Stimulated activated CD4-positive, alpha-beta T cell treated with anti-CD3 and anti-CD28 coated beads, Interleukin-12 subunit alpha, Interleukin-12 subunit beta, amount 100 ng/mL, for 24 hours (primary cell): Measurements from ENCODE around the gene MBNL2.

Experiments used
- DNase-seq, 2 experiments: peaks; one replicate each; pipeline ENCODE4 v3.0.0-alpha.2; 2020; ENCODE audit warnings: low read depth in 2 of 2

MBNL2 gene

GRCh38 chr13:97300871-97301270, 78.7 kb downstream of the MBNL2 start:
- no peak for DNase-seq

GRCh38 chr13:97301382-97302095, 79.4 kb downstream of the MBNL2 start:
- DNase-seq, result no peak

- DNase-seq, result no peak
Observed at GRCh38 chr13:97302611-97303010, 80.5 kb downstream of the MBNL2 start.

GRCh38 chr13:97306106-97306505, 84.0 kb downstream of the MBNL2 start:
- no peak for DNase-seq

- DNase-seq, result no peak
Observed at GRCh38 chr13:97306645-97307044, 84.5 kb downstream of the MBNL2 start.

GRCh38 chr13:97307118-97307881, 85.2 kb downstream of the MBNL2 start:
- no peak for DNase-seq

- DNase-seq, result no peak
Observed at GRCh38 chr13:97307882-97308624, 85.9 kb downstream of the MBNL2 start.

- DNase-seq, result no peak
Observed at GRCh38 chr13:97308735-97309429, 86.7 kb downstream of the MBNL2 start.

- DNase-seq, result no peak
Observed at GRCh38 chr13:97310809-97311436, 88.8 kb downstream of the MBNL2 start.

- no peak for DNase-seq
Observed at GRCh38 chr13:97311956-97312355, 89.8 kb downstream of the MBNL2 start.

- no peak for DNase-seq
Observed at GRCh38 chr13:97313551-97314260, 91.6 kb downstream of the MBNL2 start.

- no peak for DNase-seq
Observed at GRCh38 chr13:97316390-97316789, 94.3 kb downstream of the MBNL2 start.

GRCh38 chr13:97317933-97318332, 95.8 kb downstream of the MBNL2 start:
- DNase-seq, result no peak

GRCh38 chr13:97318532-97318931, 96.4 kb downstream of the MBNL2 start:
- DNase-seq, result no peak

GRCh38 chr13:97319113-97319720, 97.1 kb downstream of the MBNL2 start:
- no peak for DNase-seq

- no peak for DNase-seq
Observed at GRCh38 chr13:97321101-97321500, 99.0 kb downstream of the MBNL2 start.

GRCh38 chr13:97321616-97322321, 99.6 kb downstream of the MBNL2 start:
- DNase-seq, result no peak

- DNase-seq, result no peak
Observed at GRCh38 chr13:97322740-97323342, 100.7 kb downstream of the MBNL2 start.

- no peak for DNase-seq
Observed at GRCh38 chr13:97324115-97324514, 102.0 kb downstream of the MBNL2 start.
